HCT116 (cell line): Measurements from ENCODE around the gene RBM44. TPM values are rescaled to one million over a fixed set of nuclear protein-coding genes. Genes with fewer than 3 reads are reported as not detected.

Experiments used
- ATAC-seq: fragments of 200-7000 bp; cut with Tn5 transposase; 2 replicates; pipeline ENCODE4 v1.9.1; 2020; ENCODE audit warnings: mild to moderate bottlenecking, moderate library complexity
- BruUV-seq: library from RNA; stranded (reverse); fragments of 400-500 nt; replicated peaks from 2 replicates; lab custom pipeline; 2021; lab: Mats Ljungman, UMichigan
- CTCF ChIA-PET: fragments of 300-600 bp; sonication (Branson Sonifier 250); formaldehyde crosslinking; loops from one replicate; lab custom pipeline; 2021; ENCODE audit warnings: antibody characterized with exemption; lab: Charles Lee
- POLR2A ChIA-PET: fragments of 300-600, 350-600 bp; sonication (Branson Sonifier 250); formaldehyde crosslinking; loops from one replicate; lab custom pipeline; 2021; ENCODE audit warnings: antibody characterized with exemption; lab: Charles Lee
- RAD21 ChIA-PET, 2 experiments: fragments of 300-600 bp; sonication (Branson Sonifier 250); formaldehyde crosslinking; loops; one replicate each; lab custom pipeline; 2023; ENCODE audit warnings: low total read pairs in 2 of 2; ENCODE audit not compliant: uncharacterized antibody in 2 of 2, unreplicated experiment in 2 of 2, low non-redundant PET in 1 of 2; lab: Charles Lee
- DNase-seq: peaks from one replicate; pipeline ENCODE4 v3.0.0-alpha.2; 2010; ENCODE audit warnings: low read depth, low spot score
- H2AFZ ChIP-seq: fragments of 200-600 bp; shearing (Covaris generic), sonication (generic); 2 replicates; pipeline ENCODE4 v1.6.1; 2017; ENCODE audit warnings: low read depth, mixed run types, mixed read lengths, antibody characterized with exemption, low read length; ENCODE audit not compliant: poor library complexity, severe bottlenecking
- H3K27ac ChIP-seq: 2 replicates; pipeline ENCODE4 v1.5.1; 2012; ENCODE audit warnings: low read depth, low read length
- H3K27me3 ChIP-seq: fragments of 200-600 bp; sonication (generic); 2 replicates; pipeline ENCODE4 v1.6.1; 2016; ENCODE audit warnings: mixed run types, low read length, mixed read lengths; ENCODE audit not compliant: insufficient read depth
- H3K36me3 ChIP-seq, 2 experiments: fragments of 200-500 bp in 1 of 2; fragments of 200-600 bp in 1 of 2; sonication (Bioruptor generic) in 1 of 2; sonication (generic) in 1 of 2; 2 replicates each; pipeline versions ENCODE4 v1.5.1 to v1.6.1; 2014 to 2016; ENCODE audit warnings: low read length in 2 of 2, inconsistent platforms in 1 of 2, mixed read lengths in 1 of 2, mixed run types in 1 of 2; ENCODE audit not compliant: insufficient read depth in 2 of 2, control insufficient read depth in 1 of 2
- H3K4me1 ChIP-seq, 2 experiments: fragments of 200-600 bp in 1 of 2; sonication (generic) in 1 of 2; 2 replicates each; pipeline versions ENCODE4 v1.5.1 to v1.6.1; 2012 to 2017; ENCODE audit warnings: low read length in 2 of 2, inconsistent platforms in 1 of 2, mild to moderate bottlenecking in 1 of 2, mixed read lengths in 1 of 2, mixed run types in 1 of 2, moderate library complexity in 1 of 2; ENCODE audit not compliant: insufficient read depth in 2 of 2, control insufficient read depth in 1 of 2
- H3K4me2 ChIP-seq: fragments of 200-600 bp; sonication (generic); 2 replicates; pipeline ENCODE4 v1.6.1; 2017; ENCODE audit warnings: mixed run types, low read length, mixed read lengths
- H3K4me3 ChIP-seq, 2 experiments: fragments of 200-600 bp in 1 of 2; sonication (generic) in 1 of 2; replicated peaks in 1 of 2; 2 replicates each; pipeline ENCODE4 v1.5.1; 2011 to 2016; ENCODE audit warnings: low read length in 2 of 2, control low read depth in 1 of 2, low read depth in 1 of 2, mild to moderate bottlenecking in 1 of 2, mixed read lengths in 1 of 2, mixed run types in 1 of 2
- H3K79me2 ChIP-seq: fragments of 200-600 bp; sonication (generic); 2 replicates; pipeline ENCODE4 v1.6.1; 2017; ENCODE audit warnings: mild to moderate bottlenecking, mixed run types, low read length, moderate library complexity, mixed read lengths; ENCODE audit not compliant: insufficient read depth
- H3K9ac ChIP-seq: fragments of 200-600 bp; sonication (generic); 2 replicates; pipeline ENCODE4 v1.6.1; 2016; ENCODE audit warnings: low read length, mixed read lengths
- H3K9me2 ChIP-seq: fragments of 200-600 bp; sonication (generic), shearing (Covaris generic); 2 replicates; pipeline ENCODE4 v1.6.1; 2017; ENCODE audit warnings: mixed run types, mild to moderate bottlenecking, moderate library complexity; ENCODE audit not compliant: insufficient read depth
- H3K9me3 ChIP-seq, 2 experiments: fragments of 200-500 bp in 1 of 2; fragments of 200-600 bp in 1 of 2; sonication (Bioruptor generic) in 1 of 2; sonication (generic) in 1 of 2; 2 replicates each; pipeline ENCODE4 v1.6.1; 2014 to 2017; ENCODE audit warnings: low read length in 2 of 2, mixed read lengths in 2 of 2, inconsistent platforms in 1 of 2, low read depth in 1 of 2, mild to moderate bottlenecking in 1 of 2, mixed run types in 1 of 2, moderate library complexity in 1 of 2; ENCODE audit not compliant: control insufficient read depth in 1 of 2, insufficient read depth in 1 of 2
- H4K20me1 ChIP-seq: fragments of 200-600 bp; sonication (generic), shearing (Covaris generic); 2 replicates; pipeline ENCODE4 v1.6.1; 2017; ENCODE audit warnings: mixed run types, mild to moderate bottlenecking, moderate library complexity; ENCODE audit not compliant: insufficient read depth
- CBX3 ChIP-seq: IDR thresholded peaks from 2 replicates; pipeline ENCODE4 v1.6.1; 2012; ENCODE audit warnings: low read depth
- CEBPB ChIP-seq: IDR thresholded peaks from 2 replicates; pipeline ENCODE4 v1.6.1; 2012; ENCODE audit warnings: low read depth
- EGR1 ChIP-seq: IDR thresholded peaks from 2 replicates; pipeline ENCODE4 v1.6.1; 2012; ENCODE audit warnings: low read depth
- ELF1 ChIP-seq: IDR thresholded peaks from 2 replicates; pipeline ENCODE4 v1.6.1; 2012; ENCODE audit warnings: low read depth, borderline replicate concordance
- EZH2 ChIP-seq: fragments of 200-600 bp; sonication (generic); IDR thresholded peaks from 2 replicates; pipeline ENCODE4 v1.6.1; 2017; ENCODE audit warnings: antibody characterized with exemption, mixed run types
- POLR2A ChIP-seq: IDR thresholded peaks from 2 replicates; pipeline ENCODE4 v1.7.0; 2011; ENCODE audit warnings: borderline replicate concordance; ENCODE audit not compliant: insufficient read depth, insufficient read length; ENCODE audit errors: extremely low read depth
- SP1 ChIP-seq: IDR thresholded peaks from 2 replicates; pipeline ENCODE4 v1.6.1; 2012; ENCODE audit warnings: low read depth
- SRF ChIP-seq: IDR thresholded peaks from 2 replicates; pipeline ENCODE4 v1.6.1; 2012; ENCODE audit warnings: low read depth
- TCF7L2 ChIP-seq: IDR thresholded peaks from 2 replicates; pipeline ENCODE4 v1.7.0; 2011; ENCODE audit warnings: borderline replicate concordance, inconsistent platforms; ENCODE audit not compliant: insufficient read depth, insufficient read length; ENCODE audit errors: extremely low read depth
- YY1 ChIP-seq: IDR thresholded peaks from 2 replicates; pipeline ENCODE4 v1.6.1; 2011; ENCODE audit warnings: low read length, low read depth, moderate library complexity, mild to moderate bottlenecking; ENCODE audit not compliant: insufficient replicate concordance; ENCODE audit errors: extremely low read depth
- ZFX ChIP-seq: fragments of 450-650 bp; IDR thresholded peaks from 2 replicates; pipeline ENCODE4 v1.6.1; 2017
- intact Hi-C: fragments of 100-400 bp; cut with micrococcal nuclease; formaldehyde crosslinking; loops from 2 replicates; pipeline ENCODE4 v1.10.0; 2022
- total RNA-seq: library from RNA; stranded (reverse); gene quantifications from one replicate; pipeline ENCODE4 v1.2.1, GENCODE V29; 2021; ENCODE audit not compliant: unreplicated experiment
- TF ChIP-seq, protein P1 (sequence below): IDR thresholded peaks from 2 replicates; pipeline ENCODE4 v1.6.1; 2012; ENCODE audit warnings: low read depth
- TF ChIP-seq, protein P2 (sequence below): IDR thresholded peaks from 2 replicates; pipeline ENCODE4 v1.6.1; 2011; ENCODE audit warnings: mild to moderate bottlenecking, low read length, moderate library complexity; ENCODE audit not compliant: insufficient replicate concordance; ENCODE audit errors: extremely low read depth
- TF ChIP-seq, protein P3 (sequence below), 3 experiments: fragments of 200-600 bp in 1 of 3; sonication (generic) in 1 of 3; IDR thresholded peaks in 2 of 3; conservative IDR thresholded peaks in 1 of 3; 2 replicates each; pipeline ENCODE4 v1.5.1; 2012 to 2017; ENCODE audit warnings: low read depth in 2 of 3, low read length in 2 of 3, antibody characterized with exemption in 1 of 3, borderline replicate concordance in 1 of 3, control low read depth in 1 of 3, mild to moderate bottlenecking in 1 of 3, mixed read lengths in 1 of 3, mixed run types in 1 of 3, moderate library complexity in 1 of 3; ENCODE audit not compliant: insufficient read depth in 1 of 3

RBM44 gene
- total RNA-seq, 1 experiment from 2014 or later, result 0.54 TPM

DNA sequence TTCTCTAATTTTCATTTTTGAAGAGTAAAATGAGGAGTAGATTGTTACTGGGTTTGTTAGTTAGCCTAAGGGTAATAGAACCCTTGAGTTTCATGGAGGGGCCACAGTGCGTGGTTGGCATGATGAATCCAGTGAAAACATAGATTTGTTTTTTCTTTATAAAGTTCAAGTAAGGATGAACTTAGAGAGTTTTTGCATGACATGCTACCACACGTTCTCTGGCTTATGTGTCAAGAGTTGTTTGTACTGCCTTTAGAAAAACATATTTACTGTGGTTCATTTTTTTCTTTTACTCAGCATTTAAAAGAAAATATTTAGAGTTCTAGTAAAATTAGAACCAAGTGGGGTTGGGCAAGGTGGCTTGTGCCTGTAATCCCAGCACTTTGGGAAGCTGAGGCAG lies 21.8 kb downstream of the RBM44 start:
- no TSS peak for BruUV-seq
- no peak overlapping the region for H3K4me2 ChIP-seq
- H3K9me3 ChIP-seq, result no peaks in the 10 kb centered on the region
- H3K36me3 ChIP-seq, result no peaks in the 10 kb centered on the region
- ChIA-PET POLR2A (no interaction called here), CTCF (no interaction called here), RAD21 (no interaction called here)
- intact Hi-C loops, result no loop called here
- H3K4me3 ChIP-seq, result no peak overlapping the region
- ATAC-seq (no peak), DNase-seq (no peak)
- no peak overlapping the region for H3K27ac ChIP-seq
- TF ChIP-seq TCF7L2, result no peak
- TF ChIP-seq CBX3, result no peak
- TF ChIP-seq, protein P1, sequence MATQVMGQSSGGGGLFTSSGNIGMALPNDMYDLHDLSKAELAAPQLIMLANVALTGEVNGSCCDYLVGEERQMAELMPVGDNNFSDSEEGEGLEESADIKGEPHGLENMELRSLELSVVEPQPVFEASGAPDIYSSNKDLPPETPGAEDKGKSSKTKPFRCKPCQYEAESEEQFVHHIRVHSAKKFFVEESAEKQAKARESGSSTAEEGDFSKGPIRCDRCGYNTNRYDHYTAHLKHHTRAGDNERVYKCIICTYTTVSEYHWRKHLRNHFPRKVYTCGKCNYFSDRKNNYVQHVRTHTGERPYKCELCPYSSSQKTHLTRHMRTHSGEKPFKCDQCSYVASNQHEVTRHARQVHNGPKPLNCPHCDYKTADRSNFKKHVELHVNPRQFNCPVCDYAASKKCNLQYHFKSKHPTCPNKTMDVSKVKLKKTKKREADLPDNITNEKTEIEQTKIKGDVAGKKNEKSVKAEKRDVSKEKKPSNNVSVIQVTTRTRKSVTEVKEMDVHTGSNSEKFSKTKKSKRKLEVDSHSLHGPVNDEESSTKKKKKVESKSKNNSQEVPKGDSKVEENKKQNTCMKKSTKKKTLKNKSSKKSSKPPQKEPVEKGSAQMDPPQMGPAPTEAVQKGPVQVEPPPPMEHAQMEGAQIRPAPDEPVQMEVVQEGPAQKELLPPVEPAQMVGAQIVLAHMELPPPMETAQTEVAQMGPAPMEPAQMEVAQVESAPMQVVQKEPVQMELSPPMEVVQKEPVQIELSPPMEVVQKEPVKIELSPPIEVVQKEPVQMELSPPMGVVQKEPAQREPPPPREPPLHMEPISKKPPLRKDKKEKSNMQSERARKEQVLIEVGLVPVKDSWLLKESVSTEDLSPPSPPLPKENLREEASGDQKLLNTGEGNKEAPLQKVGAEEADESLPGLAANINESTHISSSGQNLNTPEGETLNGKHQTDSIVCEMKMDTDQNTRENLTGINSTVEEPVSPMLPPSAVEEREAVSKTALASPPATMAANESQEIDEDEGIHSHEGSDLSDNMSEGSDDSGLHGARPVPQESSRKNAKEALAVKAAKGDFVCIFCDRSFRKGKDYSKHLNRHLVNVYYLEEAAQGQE, result no peak
- H3K9me2 ChIP-seq, result no peaks in the 10 kb centered on the region
- H3K9ac ChIP-seq, result no peak overlapping the region
- H3K4me1 ChIP-seq, result no peaks in the 10 kb centered on the region
- no peak overlapping the region for H2AFZ ChIP-seq
- no peaks in the 10 kb centered on the region for H4K20me1 ChIP-seq
- H3K27me3 ChIP-seq, result no peaks in the 10 kb centered on the region
- H3K79me2 ChIP-seq, result no peaks in the 10 kb centered on the region

DNA sequence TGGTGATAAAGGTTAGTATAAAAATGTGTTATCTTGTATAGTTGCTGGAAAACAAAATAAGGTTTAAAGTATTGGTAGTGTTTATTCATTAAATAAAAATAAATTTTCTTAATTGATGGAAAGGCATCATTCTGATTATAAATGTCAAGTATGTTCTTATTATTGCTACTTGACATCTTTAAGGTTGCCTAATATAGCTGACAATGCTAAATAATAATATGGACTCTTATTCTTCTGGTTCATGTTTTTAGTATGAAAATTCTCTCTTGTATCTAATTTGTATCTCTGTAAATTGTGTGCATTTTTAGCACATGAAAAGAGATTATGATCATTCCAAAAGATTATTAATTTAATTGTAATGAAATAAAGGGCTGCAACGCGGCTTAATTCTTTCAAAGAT lies 25.0 kb downstream of the RBM44 start:
- Histone ChIP-seq H3K9ac (no peak overlapping the region), H3K9me3 (no peaks in the 10 kb centered on the region), H3K4me3 (no peak overlapping the region), H2AFZ (no peak overlapping the region), H3K27me3 (no peaks in the 10 kb centered on the region), H4K20me1 (no peaks in the 10 kb centered on the region), H3K9me2 (no peaks in the 10 kb centered on the region), H3K4me2 (no peak overlapping the region), H3K4me1 (no peaks in the 10 kb centered on the region), H3K79me2 (no peaks in the 10 kb centered on the region), H3K27ac (no peak overlapping the region), H3K36me3 (no peaks in the 10 kb centered on the region)
- TF ChIP-seq CBX3 (no peak), ZFX (no peak), YY1 (no peak), POLR2A (no peak), ELF1 (no peak), SRF (no peak), CEBPB (no peak), SP1 (no peak), TCF7L2 (no peak), EZH2 (no peak), EGR1 (no peak)
- TF ChIP-seq, protein P2, sequence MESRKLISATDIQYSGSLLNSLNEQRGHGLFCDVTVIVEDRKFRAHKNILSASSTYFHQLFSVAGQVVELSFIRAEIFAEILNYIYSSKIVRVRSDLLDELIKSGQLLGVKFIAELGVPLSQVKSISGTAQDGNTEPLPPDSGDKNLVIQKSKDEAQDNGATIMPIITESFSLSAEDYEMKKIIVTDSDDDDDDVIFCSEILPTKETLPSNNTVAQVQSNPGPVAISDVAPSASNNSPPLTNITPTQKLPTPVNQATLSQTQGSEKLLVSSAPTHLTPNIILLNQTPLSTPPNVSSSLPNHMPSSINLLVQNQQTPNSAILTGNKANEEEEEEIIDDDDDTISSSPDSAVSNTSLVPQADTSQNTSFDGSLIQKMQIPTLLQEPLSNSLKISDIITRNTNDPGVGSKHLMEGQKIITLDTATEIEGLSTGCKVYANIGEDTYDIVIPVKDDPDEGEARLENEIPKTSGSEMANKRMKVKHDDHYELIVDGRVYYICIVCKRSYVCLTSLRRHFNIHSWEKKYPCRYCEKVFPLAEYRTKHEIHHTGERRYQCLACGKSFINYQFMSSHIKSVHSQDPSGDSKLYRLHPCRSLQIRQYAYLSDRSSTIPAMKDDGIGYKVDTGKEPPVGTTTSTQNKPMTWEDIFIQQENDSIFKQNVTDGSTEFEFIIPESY, result no peak
- TF ChIP-seq, protein P3, sequence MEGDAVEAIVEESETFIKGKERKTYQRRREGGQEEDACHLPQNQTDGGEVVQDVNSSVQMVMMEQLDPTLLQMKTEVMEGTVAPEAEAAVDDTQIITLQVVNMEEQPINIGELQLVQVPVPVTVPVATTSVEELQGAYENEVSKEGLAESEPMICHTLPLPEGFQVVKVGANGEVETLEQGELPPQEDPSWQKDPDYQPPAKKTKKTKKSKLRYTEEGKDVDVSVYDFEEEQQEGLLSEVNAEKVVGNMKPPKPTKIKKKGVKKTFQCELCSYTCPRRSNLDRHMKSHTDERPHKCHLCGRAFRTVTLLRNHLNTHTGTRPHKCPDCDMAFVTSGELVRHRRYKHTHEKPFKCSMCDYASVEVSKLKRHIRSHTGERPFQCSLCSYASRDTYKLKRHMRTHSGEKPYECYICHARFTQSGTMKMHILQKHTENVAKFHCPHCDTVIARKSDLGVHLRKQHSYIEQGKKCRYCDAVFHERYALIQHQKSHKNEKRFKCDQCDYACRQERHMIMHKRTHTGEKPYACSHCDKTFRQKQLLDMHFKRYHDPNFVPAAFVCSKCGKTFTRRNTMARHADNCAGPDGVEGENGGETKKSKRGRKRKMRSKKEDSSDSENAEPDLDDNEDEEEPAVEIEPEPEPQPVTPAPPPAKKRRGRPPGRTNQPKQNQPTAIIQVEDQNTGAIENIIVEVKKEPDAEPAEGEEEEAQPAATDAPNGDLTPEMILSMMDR (IDR thresholded peaks at IDR 0.05 in 2 of 3, conservative IDR thresholded peaks at IDR 0.05 in 1 of 3; ENCODE audit: borderline replicate concordance in 1 of 3, insufficient read depth in 1 of 3, low read depth in 2 of 3, low read length in 2 of 3), result no peak
- ATAC-seq (no peak), DNase-seq (no peak)
- no TSS peak for BruUV-seq
- POLR2A ChIA-PET, result no interaction called here
- CTCF ChIA-PET, result no interaction called here
- intact Hi-C loops, result no loop called here
- RAD21 ChIA-PET, result no interaction called here
